ENCODE results near the gene POMT2.

The POMT2 gene

DNA sequence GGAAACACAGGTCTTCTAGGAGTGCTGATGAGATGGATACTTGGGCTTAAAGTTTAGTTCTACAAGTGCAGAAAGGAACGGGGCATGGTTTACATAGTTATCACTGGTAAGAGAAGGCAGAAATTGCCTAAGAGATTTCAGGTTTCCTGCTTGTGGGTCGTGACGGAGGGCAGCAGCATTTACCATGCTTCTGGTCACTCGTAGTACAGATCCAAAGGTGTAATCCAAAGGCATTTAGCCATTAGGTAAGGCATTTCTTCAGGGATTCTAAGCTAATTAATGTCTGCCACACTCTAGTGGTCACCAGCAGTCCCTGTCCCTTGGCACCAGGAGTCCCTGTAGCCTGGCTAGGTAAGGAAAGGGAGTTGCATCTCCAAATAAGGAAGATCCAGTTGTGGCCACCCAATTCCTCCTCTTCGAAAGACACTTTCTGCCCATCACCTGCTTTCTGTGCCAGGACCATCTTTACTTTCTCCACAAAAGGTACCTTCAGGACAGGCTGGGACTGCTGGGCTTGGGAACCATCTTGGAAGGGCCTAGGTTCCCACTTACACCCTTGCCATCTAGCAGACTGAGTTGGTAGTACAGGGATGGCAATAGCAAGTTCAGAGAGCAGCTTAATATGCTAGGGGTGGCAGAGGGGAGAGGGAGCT, 1.7 kb upstream of the POMT2 start:
- no peak for TF ChIP-seq FOXP2 (optimal IDR thresholded peaks at IDR 0.05; ENCODE audit: borderline replicate concordance, extremely low read depth, extremely low read length, insufficient read depth)
- TF ChIP-seq, protein P1, sequence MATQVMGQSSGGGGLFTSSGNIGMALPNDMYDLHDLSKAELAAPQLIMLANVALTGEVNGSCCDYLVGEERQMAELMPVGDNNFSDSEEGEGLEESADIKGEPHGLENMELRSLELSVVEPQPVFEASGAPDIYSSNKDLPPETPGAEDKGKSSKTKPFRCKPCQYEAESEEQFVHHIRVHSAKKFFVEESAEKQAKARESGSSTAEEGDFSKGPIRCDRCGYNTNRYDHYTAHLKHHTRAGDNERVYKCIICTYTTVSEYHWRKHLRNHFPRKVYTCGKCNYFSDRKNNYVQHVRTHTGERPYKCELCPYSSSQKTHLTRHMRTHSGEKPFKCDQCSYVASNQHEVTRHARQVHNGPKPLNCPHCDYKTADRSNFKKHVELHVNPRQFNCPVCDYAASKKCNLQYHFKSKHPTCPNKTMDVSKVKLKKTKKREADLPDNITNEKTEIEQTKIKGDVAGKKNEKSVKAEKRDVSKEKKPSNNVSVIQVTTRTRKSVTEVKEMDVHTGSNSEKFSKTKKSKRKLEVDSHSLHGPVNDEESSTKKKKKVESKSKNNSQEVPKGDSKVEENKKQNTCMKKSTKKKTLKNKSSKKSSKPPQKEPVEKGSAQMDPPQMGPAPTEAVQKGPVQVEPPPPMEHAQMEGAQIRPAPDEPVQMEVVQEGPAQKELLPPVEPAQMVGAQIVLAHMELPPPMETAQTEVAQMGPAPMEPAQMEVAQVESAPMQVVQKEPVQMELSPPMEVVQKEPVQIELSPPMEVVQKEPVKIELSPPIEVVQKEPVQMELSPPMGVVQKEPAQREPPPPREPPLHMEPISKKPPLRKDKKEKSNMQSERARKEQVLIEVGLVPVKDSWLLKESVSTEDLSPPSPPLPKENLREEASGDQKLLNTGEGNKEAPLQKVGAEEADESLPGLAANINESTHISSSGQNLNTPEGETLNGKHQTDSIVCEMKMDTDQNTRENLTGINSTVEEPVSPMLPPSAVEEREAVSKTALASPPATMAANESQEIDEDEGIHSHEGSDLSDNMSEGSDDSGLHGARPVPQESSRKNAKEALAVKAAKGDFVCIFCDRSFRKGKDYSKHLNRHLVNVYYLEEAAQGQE (IDR thresholded peaks at IDR 0.05; ENCODE audit: insufficient read depth in 1 of 2, low read depth in 2 of 2, low read length in 2 of 2) = no peak
- TF ChIP-seq SIN3A (IDR thresholded peaks at IDR 0.05; ENCODE audit: borderline replicate concordance, insufficient read depth, low read length) = no peak
- no peak for TF ChIP-seq TAF1 (IDR thresholded peaks at IDR 0.05; ENCODE audit: borderline replicate concordance, insufficient read depth, low read length)
- TF ChIP-seq POLR2AphosphoS5 (IDR thresholded peaks at IDR 0.05; ENCODE audit: low read depth, low read length) = no peak

DNA sequence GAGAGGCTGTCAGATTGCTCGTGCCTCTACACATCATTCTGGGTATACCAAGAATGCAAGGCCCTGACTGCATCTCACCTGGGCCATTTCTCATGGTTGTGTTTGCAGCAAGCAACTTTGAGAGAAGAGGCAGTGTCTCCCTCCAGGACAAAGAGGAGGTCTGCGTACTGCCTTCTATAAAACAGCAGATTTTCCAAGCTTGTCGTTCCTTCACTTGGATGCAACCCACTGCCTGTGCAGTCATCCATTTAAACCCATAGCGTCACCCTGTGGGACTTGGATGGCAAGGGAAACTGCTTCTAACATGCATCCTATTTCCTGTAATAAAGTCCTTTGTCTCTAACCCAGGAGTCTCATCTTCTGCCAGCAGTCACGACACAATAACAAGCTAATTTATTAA, 1.3 kb downstream of the POMT2 start:
- TF ChIP-seq FOXP2 (optimal IDR thresholded peaks at IDR 0.05; ENCODE audit: borderline replicate concordance, extremely low read depth, extremely low read length, insufficient read depth) (no peak), TAF1 (IDR thresholded peaks at IDR 0.05; ENCODE audit: borderline replicate concordance, insufficient read depth, low read length) (no peak), SIN3A (IDR thresholded peaks at IDR 0.05; ENCODE audit: borderline replicate concordance, insufficient read depth, low read length) (no peak), POLR2AphosphoS5 (IDR thresholded peaks at IDR 0.05; ENCODE audit: low read depth, low read length) (no peak)
- TF ChIP-seq, protein P1 (IDR thresholded peaks at IDR 0.05; ENCODE audit: insufficient read depth in 1 of 2, low read depth in 2 of 2, low read length in 2 of 2) = no peak

DNA sequence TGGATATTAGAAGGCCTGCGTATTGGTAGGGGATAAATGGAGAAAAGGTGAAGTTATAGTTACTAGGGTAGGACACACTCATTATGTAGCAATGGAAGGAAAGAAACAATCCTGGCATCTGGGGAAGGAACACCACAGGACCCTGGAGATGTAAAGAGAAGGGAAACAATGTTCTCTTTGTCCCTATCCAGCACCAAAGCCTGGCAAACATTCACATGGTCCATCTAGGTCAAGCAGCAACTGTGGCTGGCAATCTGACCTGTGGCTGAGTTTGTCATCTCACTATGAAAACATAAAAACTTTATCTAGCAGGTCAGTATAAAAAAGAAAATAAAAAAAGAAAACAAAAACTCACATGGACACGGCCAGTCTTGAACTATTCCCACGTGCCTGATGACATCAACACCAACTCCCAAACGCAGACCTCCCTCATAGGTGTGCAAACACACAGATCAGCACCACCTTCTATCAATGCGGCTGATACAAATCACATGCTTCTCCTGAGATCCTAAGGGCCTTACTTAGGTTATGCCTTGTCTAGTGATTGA, 2.6 kb downstream of the POMT2 start:
- TF ChIP-seq SIN3A (IDR thresholded peaks at IDR 0.05; ENCODE audit: borderline replicate concordance, insufficient read depth, low read length) (no peak), TAF1 (IDR thresholded peaks at IDR 0.05; ENCODE audit: borderline replicate concordance, insufficient read depth, low read length) (no peak), POLR2AphosphoS5 (IDR thresholded peaks at IDR 0.05; ENCODE audit: low read depth, low read length) (no peak)
- TF ChIP-seq, protein P1 (IDR thresholded peaks at IDR 0.05; ENCODE audit: insufficient read depth in 1 of 2, low read depth in 2 of 2, low read length in 2 of 2) = no peak

DNA sequence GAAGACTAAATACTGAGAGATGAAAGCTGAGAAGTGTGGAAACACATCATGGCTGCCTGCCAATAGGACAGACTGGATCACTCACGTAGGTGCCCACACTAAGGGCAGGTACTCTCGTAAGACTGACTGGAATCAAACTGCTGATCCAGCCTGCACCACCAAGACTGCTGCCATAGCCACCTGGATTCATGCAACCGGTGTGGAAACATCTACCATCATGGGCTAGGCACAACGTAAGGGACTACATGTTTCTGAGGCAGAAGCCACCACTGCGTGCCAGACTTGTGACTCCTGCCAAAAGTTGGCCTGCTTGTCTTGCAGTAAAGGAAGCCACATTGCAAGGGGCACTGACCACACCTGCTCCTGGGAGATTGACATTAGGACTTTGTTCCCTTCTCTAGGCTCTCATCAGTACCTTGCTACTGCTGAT, 3.8 kb downstream of the POMT2 start:
- TF ChIP-seq FOXP2 (optimal IDR thresholded peaks at IDR 0.05; ENCODE audit: borderline replicate concordance, extremely low read depth, extremely low read length, insufficient read depth) = no peak
- TF ChIP-seq TAF1 (IDR thresholded peaks at IDR 0.05; ENCODE audit: borderline replicate concordance, insufficient read depth, low read length) = no peak
- no peak for TF ChIP-seq POLR2AphosphoS5 (IDR thresholded peaks at IDR 0.05; ENCODE audit: low read depth, low read length)
- TF ChIP-seq SIN3A (IDR thresholded peaks at IDR 0.05; ENCODE audit: borderline replicate concordance, insufficient read depth, low read length) = no peak
- TF ChIP-seq, protein P1 (IDR thresholded peaks at IDR 0.05; ENCODE audit: insufficient read depth in 1 of 2, low read depth in 2 of 2, low read length in 2 of 2) = no peak

All from PFSK-1 (cell line).